HCT116 (cell line): Measurements from ENCODE around the gene P2RX7. TPM values are rescaled to one million over a fixed set of nuclear protein-coding genes. Genes with fewer than 3 reads are reported as not detected.

Source experiments
- ATAC-seq: fragments of 200-7000 bp; cut with Tn5 transposase; 2 replicates; pipeline ENCODE4 v1.9.1; 2020; ENCODE audit warnings: mild to moderate bottlenecking, moderate library complexity
- BruUV-seq: library from RNA; stranded (reverse); fragments of 400-500 nt; replicated peaks from 2 replicates; lab custom pipeline; 2021; lab: Mats Ljungman, UMichigan
- CTCF ChIA-PET: fragments of 300-600 bp; sonication (Branson Sonifier 250); formaldehyde crosslinking; loops from one replicate; lab custom pipeline; 2021; ENCODE audit warnings: antibody characterized with exemption; lab: Charles Lee
- POLR2A ChIA-PET: fragments of 300-600, 350-600 bp; sonication (Branson Sonifier 250); formaldehyde crosslinking; loops from one replicate; lab custom pipeline; 2021; ENCODE audit warnings: antibody characterized with exemption; lab: Charles Lee
- RAD21 ChIA-PET, 2 experiments: fragments of 300-600 bp; sonication (Branson Sonifier 250); formaldehyde crosslinking; loops; one replicate each; lab custom pipeline; 2023; ENCODE audit warnings: low total read pairs in 2 of 2; ENCODE audit not compliant: uncharacterized antibody in 2 of 2, unreplicated experiment in 2 of 2, low non-redundant PET in 1 of 2; lab: Charles Lee
- DNase-seq: peaks from one replicate; pipeline ENCODE4 v3.0.0-alpha.2; 2010; ENCODE audit warnings: low read depth, low spot score
- H2AFZ ChIP-seq: fragments of 200-600 bp; shearing (Covaris generic), sonication (generic); 2 replicates; pipeline ENCODE4 v1.6.1; 2017; ENCODE audit warnings: low read depth, mixed run types, mixed read lengths, antibody characterized with exemption, low read length; ENCODE audit not compliant: poor library complexity, severe bottlenecking
- H3K27ac ChIP-seq: 2 replicates; pipeline ENCODE4 v1.5.1; 2012; ENCODE audit warnings: low read depth, low read length
- H3K27me3 ChIP-seq: fragments of 200-600 bp; sonication (generic); 2 replicates; pipeline ENCODE4 v1.6.1; 2016; ENCODE audit warnings: mixed run types, low read length, mixed read lengths; ENCODE audit not compliant: insufficient read depth
- H3K36me3 ChIP-seq, 2 experiments: fragments of 200-500 bp in 1 of 2; fragments of 200-600 bp in 1 of 2; sonication (Bioruptor generic) in 1 of 2; sonication (generic) in 1 of 2; 2 replicates each; pipeline versions ENCODE4 v1.5.1 to v1.6.1; 2014 to 2016; ENCODE audit warnings: low read length in 2 of 2, inconsistent platforms in 1 of 2, mixed read lengths in 1 of 2, mixed run types in 1 of 2; ENCODE audit not compliant: insufficient read depth in 2 of 2, control insufficient read depth in 1 of 2
- H3K4me1 ChIP-seq, 2 experiments: fragments of 200-600 bp in 1 of 2; sonication (generic) in 1 of 2; 2 replicates each; pipeline versions ENCODE4 v1.5.1 to v1.6.1; 2012 to 2017; ENCODE audit warnings: low read length in 2 of 2, inconsistent platforms in 1 of 2, mild to moderate bottlenecking in 1 of 2, mixed read lengths in 1 of 2, mixed run types in 1 of 2, moderate library complexity in 1 of 2; ENCODE audit not compliant: insufficient read depth in 2 of 2, control insufficient read depth in 1 of 2
- H3K4me2 ChIP-seq: fragments of 200-600 bp; sonication (generic); 2 replicates; pipeline ENCODE4 v1.6.1; 2017; ENCODE audit warnings: mixed run types, low read length, mixed read lengths
- H3K4me3 ChIP-seq, 2 experiments: fragments of 200-600 bp in 1 of 2; sonication (generic) in 1 of 2; replicated peaks in 1 of 2; 2 replicates each; pipeline ENCODE4 v1.5.1; 2011 to 2016; ENCODE audit warnings: low read length in 2 of 2, control low read depth in 1 of 2, low read depth in 1 of 2, mild to moderate bottlenecking in 1 of 2, mixed read lengths in 1 of 2, mixed run types in 1 of 2
- H3K79me2 ChIP-seq: fragments of 200-600 bp; sonication (generic); 2 replicates; pipeline ENCODE4 v1.6.1; 2017; ENCODE audit warnings: mild to moderate bottlenecking, mixed run types, low read length, moderate library complexity, mixed read lengths; ENCODE audit not compliant: insufficient read depth
- H3K9ac ChIP-seq: fragments of 200-600 bp; sonication (generic); 2 replicates; pipeline ENCODE4 v1.6.1; 2016; ENCODE audit warnings: low read length, mixed read lengths
- H3K9me2 ChIP-seq: fragments of 200-600 bp; sonication (generic), shearing (Covaris generic); 2 replicates; pipeline ENCODE4 v1.6.1; 2017; ENCODE audit warnings: mixed run types, mild to moderate bottlenecking, moderate library complexity; ENCODE audit not compliant: insufficient read depth
- H3K9me3 ChIP-seq, 2 experiments: fragments of 200-500 bp in 1 of 2; fragments of 200-600 bp in 1 of 2; sonication (Bioruptor generic) in 1 of 2; sonication (generic) in 1 of 2; 2 replicates each; pipeline ENCODE4 v1.6.1; 2014 to 2017; ENCODE audit warnings: low read length in 2 of 2, mixed read lengths in 2 of 2, inconsistent platforms in 1 of 2, low read depth in 1 of 2, mild to moderate bottlenecking in 1 of 2, mixed run types in 1 of 2, moderate library complexity in 1 of 2; ENCODE audit not compliant: control insufficient read depth in 1 of 2, insufficient read depth in 1 of 2
- H4K20me1 ChIP-seq: fragments of 200-600 bp; sonication (generic), shearing (Covaris generic); 2 replicates; pipeline ENCODE4 v1.6.1; 2017; ENCODE audit warnings: mixed run types, mild to moderate bottlenecking, moderate library complexity; ENCODE audit not compliant: insufficient read depth
- ATF3 ChIP-seq: IDR thresholded peaks from 2 replicates; pipeline ENCODE4 v1.6.1; 2012
- CEBPB ChIP-seq: IDR thresholded peaks from 2 replicates; pipeline ENCODE4 v1.6.1; 2012; ENCODE audit warnings: low read depth
- ELF1 ChIP-seq: IDR thresholded peaks from 2 replicates; pipeline ENCODE4 v1.6.1; 2012; ENCODE audit warnings: low read depth, borderline replicate concordance
- EZH2 ChIP-seq: fragments of 200-600 bp; sonication (generic); IDR thresholded peaks from 2 replicates; pipeline ENCODE4 v1.6.1; 2017; ENCODE audit warnings: antibody characterized with exemption, mixed run types
- EZH2phosphoT487 ChIP-seq: fragments of 200-600 bp; IDR thresholded peaks from 2 replicates; pipeline ENCODE4 v1.6.1; 2018; ENCODE audit warnings: antibody characterized with exemption, borderline replicate concordance
- FOSL1 ChIP-seq: IDR thresholded peaks from 2 replicates; pipeline ENCODE4 v1.6.1; 2012; ENCODE audit warnings: low read depth
- JUND ChIP-seq: IDR thresholded peaks from 2 replicates; pipeline ENCODE4 v1.6.1; 2012
- MAX ChIP-seq: IDR thresholded peaks from 2 replicates; pipeline ENCODE4 v1.6.1; 2012
- POLR2A ChIP-seq: IDR thresholded peaks from 2 replicates; pipeline ENCODE4 v1.7.0; 2011; ENCODE audit warnings: borderline replicate concordance; ENCODE audit not compliant: insufficient read depth, insufficient read length; ENCODE audit errors: extremely low read depth
- REST ChIP-seq: IDR thresholded peaks from 2 replicates; pipeline ENCODE4 v1.6.1; 2012; ENCODE audit warnings: low read depth
- SIN3A ChIP-seq: IDR thresholded peaks from 2 replicates; pipeline ENCODE4 v1.6.1; 2012; ENCODE audit warnings: low read depth
- SP1 ChIP-seq: IDR thresholded peaks from 2 replicates; pipeline ENCODE4 v1.6.1; 2012; ENCODE audit warnings: low read depth
- SRF ChIP-seq: IDR thresholded peaks from 2 replicates; pipeline ENCODE4 v1.6.1; 2012; ENCODE audit warnings: low read depth
- TCF7L2 ChIP-seq: IDR thresholded peaks from 2 replicates; pipeline ENCODE4 v1.7.0; 2011; ENCODE audit warnings: borderline replicate concordance, inconsistent platforms; ENCODE audit not compliant: insufficient read depth, insufficient read length; ENCODE audit errors: extremely low read depth
- YY1 ChIP-seq: IDR thresholded peaks from 2 replicates; pipeline ENCODE4 v1.6.1; 2011; ENCODE audit warnings: low read length, low read depth, moderate library complexity, mild to moderate bottlenecking; ENCODE audit not compliant: insufficient replicate concordance; ENCODE audit errors: extremely low read depth
- ZBTB33 ChIP-seq: IDR thresholded peaks from 2 replicates; pipeline ENCODE4 v1.6.1; 2011; ENCODE audit warnings: mild to moderate bottlenecking, low read length, moderate library complexity; ENCODE audit not compliant: insufficient replicate concordance; ENCODE audit errors: extremely low read depth
- intact Hi-C: fragments of 100-400 bp; cut with micrococcal nuclease; formaldehyde crosslinking; loops from 2 replicates; pipeline ENCODE4 v1.10.0; 2022
- total RNA-seq: library from RNA; stranded (reverse); gene quantifications from one replicate; pipeline ENCODE4 v1.2.1, GENCODE V29; 2021; ENCODE audit not compliant: unreplicated experiment

Gene P2RX7
- total RNA-seq, 1 experiment from 2014 or later = 1.5 TPM

- TF ChIP-seq ZBTB33 (no peak), MAX (no peak), POLR2A (no peak), EZH2phosphoT487 (no peak), SRF (no peak), FOSL1 (no peak)
- TF ChIP-seq, all 23 proteins: peak for 0
Measured at GRCh38 chr12:121212875-121213274, 80.2 kb downstream of the P2RX7 start (continued).

- Histone ChIP-seq H3K9ac (peak overlapping the region; percentile 34), H3K9me2 (no peaks in the 10 kb centered on the region), H3K27ac (peak overlapping the region; percentile 35), H3K4me2 (peak overlapping the region; percentile 68), H4K20me1 (no peaks in the 10 kb centered on the region), H2AFZ (no peak overlapping the region), H3K9me3 (no peaks in the 10 kb centered on the region), H3K36me3 (no peaks in the 10 kb centered on the region), H3K27me3 (no peaks in the 10 kb centered on the region), H3K79me2 (peaks cover 14% of the 10 kb centered on the region; the same call in 1 of the 2 replicates), H3K4me3 (peak overlapping the region in 1 of 2 experiments; percentile 32; a peak in 2 of 4 replicates), H3K4me1 (peaks cover 27 to 57% of the 10 kb centered on the region in 2 experiments)
- ChIA-PET POLR2A (no interaction called here), CTCF (no interaction called here), RAD21 (no interaction called here)
- DNase-seq (no peak), ATAC-seq (no peak)
- BruUV-seq = no TSS peak
- intact Hi-C loops = no loop called here
- TF ChIP-seq CEBPB (no peak), TCF7L2 (no peak), EZH2 (no peak), YY1 (no peak), JUND (no peak), ZBTB33 (no peak), SIN3A (no peak), SRF (no peak), ATF3 (no peak), REST (no peak), ELF1 (no peak), SP1 (no peak)
Measured at GRCh38 chr12:121214166-121214777, 81.6 kb downstream of the P2RX7 start.
